Measurements from ENCODE around the gene UACA.
A peak's percentile ranks its signal among the peaks of the same experiment; 100 is the strongest.

The UACA gene

DNA sequence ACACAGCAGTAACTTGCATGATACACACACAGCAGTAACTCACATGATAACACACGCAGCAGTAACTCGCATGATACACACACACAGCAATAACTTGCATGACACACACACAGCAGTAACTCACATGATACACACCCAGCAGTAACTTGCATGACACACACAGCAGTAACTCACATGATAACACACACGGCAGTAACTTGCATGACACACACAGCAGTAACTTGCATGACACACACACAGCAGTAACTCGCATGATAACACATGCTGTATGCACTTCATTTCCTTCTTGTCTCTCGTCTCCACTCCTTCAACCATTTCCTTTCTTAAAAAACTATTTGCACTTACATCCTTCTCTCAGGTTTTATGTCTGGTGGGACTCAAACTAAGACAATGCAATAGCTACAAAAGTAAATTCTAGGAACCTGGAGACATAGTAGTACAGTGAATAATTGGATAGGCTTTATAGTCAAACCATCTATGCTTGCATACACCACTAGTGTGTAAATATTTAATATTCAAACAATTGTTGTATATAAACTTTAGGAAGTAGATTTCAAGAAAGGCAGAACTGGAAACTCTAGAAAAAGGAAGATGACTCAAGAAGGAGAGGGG lies 130.8 kb downstream of the UACA start:
- Histone ChIP-seq H3K4me1 (ENCODE audit: insufficient read depth, low read length) (peaks cover 40% of the 10 kb centered on the region), H3K36me3 (ENCODE audit: insufficient read depth, low read length) (no peaks in the 10 kb centered on the region), H3K27me3 (ENCODE audit: insufficient read depth, low read length) (no peaks in the 10 kb centered on the region), H3K9me3 (ENCODE audit: insufficient read depth, low read depth, low read length) (no peaks in the 10 kb centered on the region), H3K4me3 (ENCODE audit: low read length) (no peak overlapping the region), H3K27ac (ENCODE audit: low read depth, low read length) (peak overlapping the region; percentile 62; the same call in 1 of the 2 replicates), H3K9ac (ENCODE audit: low read depth, low read length) (0 out of 2 replicates have a peak overlapping the region, but pooled peaks have one; percentile 21)
- 86% methylated on average over 5 of the region's 5 CpGs for WGBS

GRCh38 chr15:70632079-70632478 lies 131.3 kb downstream of the UACA start:
- H3K4me3 ChIP-seq (ENCODE audit: low read length): no peak overlapping the region
- no peaks in the 10 kb centered on the region for H3K36me3 ChIP-seq (ENCODE audit: insufficient read depth, low read length)
- peak overlapping the region; percentile 0; the same call in 1 of the 2 replicates for H3K27ac ChIP-seq (ENCODE audit: low read depth, low read length)
- H3K9ac ChIP-seq (ENCODE audit: low read depth, low read length): no peak overlapping the region; the same call in 1 of the 2 replicates
- peaks cover 40% of the 10 kb centered on the region for H3K4me1 ChIP-seq (ENCODE audit: insufficient read depth, low read length)
- no peaks in the 10 kb centered on the region for H3K27me3 ChIP-seq (ENCODE audit: insufficient read depth, low read length)
- WGBS: 66% methylated on average over 4 of the region's 4 CpGs
- H3K9me3 ChIP-seq (ENCODE audit: insufficient read depth, low read depth, low read length): no peaks in the 10 kb centered on the region

- Histone ChIP-seq H3K27me3 (ENCODE audit: insufficient read depth, low read length) (no peaks in the 10 kb centered on the region), H3K27ac (ENCODE audit: low read depth, low read length) (no peak overlapping the region), H3K4me3 (ENCODE audit: low read length) (no peak overlapping the region), H3K36me3 (ENCODE audit: insufficient read depth, low read length) (no peaks in the 10 kb centered on the region), H3K9me3 (ENCODE audit: insufficient read depth, low read depth, low read length) (no peaks in the 10 kb centered on the region), H3K4me1 (ENCODE audit: insufficient read depth, low read length) (peaks cover 40% of the 10 kb centered on the region), H3K9ac (ENCODE audit: low read depth, low read length) (no peak overlapping the region)
- WGBS: 89% methylated on average over 11 of the region's 11 CpGs
Measured at GRCh38 chr15:70629735-70630273, 133.6 kb downstream of the UACA start.

DNA sequence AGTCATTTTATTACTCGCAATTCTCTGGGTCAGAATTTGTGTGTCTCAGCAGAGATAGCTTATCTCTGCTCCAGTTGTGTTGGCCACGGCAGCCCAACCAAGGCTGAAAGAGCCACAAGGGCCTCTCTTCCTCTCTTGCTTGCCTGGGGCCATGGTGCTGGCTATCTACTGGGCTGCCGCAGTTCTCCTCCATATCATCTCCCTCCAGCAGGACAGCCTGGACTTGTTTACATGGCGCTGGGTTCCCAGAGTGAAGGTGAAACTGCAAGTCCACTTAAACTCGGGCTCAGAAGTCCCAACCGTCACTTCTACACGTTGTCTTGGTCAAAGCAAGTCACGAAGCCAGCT lies 134.8 kb downstream of the UACA start:
- Histone ChIP-seq H3K27ac (ENCODE audit: low read depth, low read length) (no peak overlapping the region), H3K4me1 (ENCODE audit: insufficient read depth, low read length) (peaks cover 34% of the 10 kb centered on the region), H3K36me3 (ENCODE audit: insufficient read depth, low read length) (no peaks in the 10 kb centered on the region), H3K27me3 (ENCODE audit: insufficient read depth, low read length) (no peaks in the 10 kb centered on the region), H3K9ac (ENCODE audit: low read depth, low read length) (no peak overlapping the region), H3K4me3 (ENCODE audit: low read length) (no peak overlapping the region), H3K9me3 (ENCODE audit: insufficient read depth, low read depth, low read length) (no peaks in the 10 kb centered on the region)
- 92% methylated on average over 8 of the region's 8 CpGs for WGBS

- Histone ChIP-seq H3K9ac (ENCODE audit: low read depth, low read length) (no peak overlapping the region), H3K4me1 (ENCODE audit: insufficient read depth, low read length) (peaks cover 28% of the 10 kb centered on the region), H3K27ac (ENCODE audit: low read depth, low read length) (no peak overlapping the region), H3K36me3 (ENCODE audit: insufficient read depth, low read length) (no peaks in the 10 kb centered on the region), H3K9me3 (ENCODE audit: insufficient read depth, low read depth, low read length) (peaks cover 5% of the 10 kb centered on the region; the same call in 1 of the 2 replicates), H3K27me3 (ENCODE audit: insufficient read depth, low read length) (no peaks in the 10 kb centered on the region), H3K4me3 (ENCODE audit: low read length) (no peak overlapping the region)
- WGBS: 79% methylated on average over 15 of the region's 15 CpGs
Measured at GRCh38 chr15:70627734-70628548, 135.4 kb downstream of the UACA start.

GRCh38 chr15:70627322-70627721 lies 136.0 kb downstream of the UACA start:
- Histone ChIP-seq H3K27me3 (ENCODE audit: insufficient read depth, low read length) (no peaks in the 10 kb centered on the region), H3K36me3 (ENCODE audit: insufficient read depth, low read length) (no peaks in the 10 kb centered on the region), H3K4me3 (ENCODE audit: low read length) (no peak overlapping the region), H3K27ac (ENCODE audit: low read depth, low read length) (no peak overlapping the region), H3K9ac (ENCODE audit: low read depth, low read length) (no peak overlapping the region), H3K9me3 (ENCODE audit: insufficient read depth, low read depth, low read length) (peaks cover 12% of the 10 kb centered on the region), H3K4me1 (ENCODE audit: insufficient read depth, low read length) (peaks cover 22% of the 10 kb centered on the region)
- WGBS: 94% methylated on average over 7 of the region's 7 CpGs

- no peak overlapping the region for H3K9ac ChIP-seq (ENCODE audit: low read depth, low read length)
- H3K9me3 ChIP-seq (ENCODE audit: insufficient read depth, low read depth, low read length): peaks cover 17% of the 10 kb centered on the region
- 94% methylated on average over 3 of the region's 3 CpGs for WGBS
- no peak overlapping the region for H3K27ac ChIP-seq (ENCODE audit: low read depth, low read length)
- no peaks in the 10 kb centered on the region; the same call in 1 of the 2 replicates for H3K36me3 ChIP-seq (ENCODE audit: insufficient read depth, low read length)
- 0 out of 2 replicates have a peak, but pooled peaks cover 4% of the 10 kb centered on the region for H3K4me1 ChIP-seq (ENCODE audit: insufficient read depth, low read length)
- no peak overlapping the region for H3K4me3 ChIP-seq (ENCODE audit: low read length)
- no peaks in the 10 kb centered on the region for H3K27me3 ChIP-seq (ENCODE audit: insufficient read depth, low read length)
Measured at GRCh38 chr15:70625438-70625837, 137.9 kb downstream of the UACA start.

GRCh38 chr15:70625011-70625410 lies 138.3 kb downstream of the UACA start:
- Histone ChIP-seq H3K4me3 (ENCODE audit: low read length) (no peak overlapping the region), H3K27me3 (ENCODE audit: insufficient read depth, low read length) (no peaks in the 10 kb centered on the region), H3K9me3 (ENCODE audit: insufficient read depth, low read depth, low read length) (peaks cover 17% of the 10 kb centered on the region), H3K4me1 (ENCODE audit: insufficient read depth, low read length) (0 out of 2 replicates have a peak, but pooled peaks cover 4% of the 10 kb centered on the region), H3K27ac (ENCODE audit: low read depth, low read length) (no peak overlapping the region), H3K9ac (ENCODE audit: low read depth, low read length) (no peak overlapping the region), H3K36me3 (ENCODE audit: insufficient read depth, low read length) (no peaks in the 10 kb centered on the region; the same call in 1 of the 2 replicates)

DNA sequence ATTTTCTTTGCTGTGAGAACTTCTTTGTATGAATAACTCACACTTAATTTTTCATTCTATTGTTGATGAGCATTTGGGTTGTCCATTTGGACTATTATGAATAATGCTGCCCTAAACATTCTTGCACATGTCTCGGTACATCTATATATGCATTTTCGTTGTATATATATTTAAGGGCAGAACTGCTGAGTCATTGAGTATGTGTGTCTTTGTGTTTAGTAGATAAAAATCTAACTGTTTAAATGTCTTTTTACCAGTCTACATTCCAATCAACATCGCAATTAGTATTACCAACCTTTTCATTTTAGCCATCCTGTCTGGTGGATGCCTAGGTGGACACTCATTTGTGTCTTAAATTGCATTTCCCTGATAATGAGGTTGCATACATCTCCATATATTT lies 144.4 kb downstream of the UACA start:
- H3K9ac ChIP-seq (ENCODE audit: low read depth, low read length): no peak overlapping the region
- no peak overlapping the region for H3K27ac ChIP-seq (ENCODE audit: low read depth, low read length)
- no peaks in the 10 kb centered on the region for H3K27me3 ChIP-seq (ENCODE audit: insufficient read depth, low read length)
- H3K4me3 ChIP-seq (ENCODE audit: low read length): no peak overlapping the region
- WGBS: 100% methylated on average over 2 of the region's 3 CpGs
- no peaks in the 10 kb centered on the region; the same call in 1 of the 2 replicates for H3K36me3 ChIP-seq (ENCODE audit: insufficient read depth, low read length)
- peaks cover 17% of the 10 kb centered on the region for H3K9me3 ChIP-seq (ENCODE audit: insufficient read depth, low read depth, low read length)
- H3K4me1 ChIP-seq (ENCODE audit: insufficient read depth, low read length): peaks cover 11% of the 10 kb centered on the region; the same call in 1 of the 2 replicates

- Histone ChIP-seq H3K9ac (ENCODE audit: low read depth, low read length) (no peak overlapping the region), H3K4me3 (ENCODE audit: low read length) (no peak overlapping the region), H3K36me3 (ENCODE audit: insufficient read depth, low read length) (no peaks in the 10 kb centered on the region; the same call in 1 of the 2 replicates), H3K27me3 (ENCODE audit: insufficient read depth, low read length) (no peaks in the 10 kb centered on the region), H3K9me3 (ENCODE audit: insufficient read depth, low read depth, low read length) (peaks cover 12% of the 10 kb centered on the region), H3K4me1 (ENCODE audit: insufficient read depth, low read length) (peaks cover 11% of the 10 kb centered on the region; the same call in 1 of the 2 replicates), H3K27ac (ENCODE audit: low read depth, low read length) (no peak overlapping the region)
- 88% methylated on average over 4 of the region's 4 CpGs for WGBS
Measured at GRCh38 chr15:70617911-70618287, 145.5 kb downstream of the UACA start.

Data from HUES64 (cell line).